ENCODE results near the gene ZNF451.

ZNF451 gene

GRCh38 chr6:57162516-57162915, 72.5 kb downstream of the ZNF451 start:
- DNase-seq = no peak

GRCh38 chr6:57163956-57164355, 74.0 kb downstream of the ZNF451 start:
- no peak for DNase-seq

- DNase-seq = no peak
These were observed 75.1 kb downstream of the ZNF451 start for GRCh38 chr6:57165080-57165479.

GRCh38 chr6:57172136-57173055, 82.4 kb downstream of the ZNF451 start, which contains the start of gene BAG2:
Gene BAG2, plus strand, starts transcription at chr6:57172326. Its CDS starts 372 bp downstream, at chr6:57172698.
- no peak for DNase-seq

GRCh38 chr6:57173056-57173885, 83.3 kb downstream of the ZNF451 start:
- DNase-seq = no peak

- DNase-seq = no peak
These were observed 84.0 kb downstream of the ZNF451 start for GRCh38 chr6:57173886-57174510.

- no peak for DNase-seq
These were observed 84.5 kb downstream of the ZNF451 start for GRCh38 chr6:57174511-57174907.

- no peak for DNase-seq
These were observed 87.7 kb downstream of the ZNF451 start for GRCh38 chr6:57177545-57178265.

GRCh38 chr6:57180596-57180995, 90.6 kb downstream of the ZNF451 start:
- DNase-seq = no peak

- no peak for DNase-seq
These were observed 92.0 kb downstream of the ZNF451 start for GRCh38 chr6:57182017-57182432.

- DNase-seq = no peak
These were observed 93.3 kb downstream of the ZNF451 start for GRCh38 chr6:57183336-57183735.

- peak; percentile 28 for DNase-seq
These were observed 100.2 kb downstream of the ZNF451 start for GRCh38 chr6:57190140-57190539.

- no peak for DNase-seq
These were observed 103.2 kb downstream of the ZNF451 start for GRCh38 chr6:57193177-57193576.

- no peak for DNase-seq
These were observed 105.5 kb downstream of the ZNF451 start for GRCh38 chr6:57195457-57195856.

GRCh38 chr6:57198926-57199636, 109.1 kb downstream of the ZNF451 start:
- no peak for DNase-seq

GRCh38 chr6:57201718-57202117, 111.7 kb downstream of the ZNF451 start:
- DNase-seq = no peak

- no peak for DNase-seq
These were observed 115.8 kb downstream of the ZNF451 start for GRCh38 chr6:57205550-57206328.

- DNase-seq = no peak
These were observed 117.2 kb downstream of the ZNF451 start for GRCh38 chr6:57207141-57207540.

- DNase-seq = no peak
These were observed 117.9 kb downstream of the ZNF451 start for GRCh38 chr6:57207872-57208271.

- no peak for DNase-seq
These were observed 119.0 kb downstream of the ZNF451 start for GRCh38 chr6:57209030-57209429.

GRCh38 chr6:57210060-57210459, 120.1 kb downstream of the ZNF451 start:
- DNase-seq = no peak

All from AML-193 (cell line).